ENCODE measurements around the gene PPP1R9B. TPM values are rescaled to one million over a fixed set of nuclear protein-coding genes. Genes with fewer than 3 reads are reported as not detected.
A peak's percentile ranks its signal among the peaks of the same experiment; 100 is the strongest.

PPP1R9B gene
- total RNA-seq, 1 donor from 2014 or later: 37.6 TPM

DNA sequence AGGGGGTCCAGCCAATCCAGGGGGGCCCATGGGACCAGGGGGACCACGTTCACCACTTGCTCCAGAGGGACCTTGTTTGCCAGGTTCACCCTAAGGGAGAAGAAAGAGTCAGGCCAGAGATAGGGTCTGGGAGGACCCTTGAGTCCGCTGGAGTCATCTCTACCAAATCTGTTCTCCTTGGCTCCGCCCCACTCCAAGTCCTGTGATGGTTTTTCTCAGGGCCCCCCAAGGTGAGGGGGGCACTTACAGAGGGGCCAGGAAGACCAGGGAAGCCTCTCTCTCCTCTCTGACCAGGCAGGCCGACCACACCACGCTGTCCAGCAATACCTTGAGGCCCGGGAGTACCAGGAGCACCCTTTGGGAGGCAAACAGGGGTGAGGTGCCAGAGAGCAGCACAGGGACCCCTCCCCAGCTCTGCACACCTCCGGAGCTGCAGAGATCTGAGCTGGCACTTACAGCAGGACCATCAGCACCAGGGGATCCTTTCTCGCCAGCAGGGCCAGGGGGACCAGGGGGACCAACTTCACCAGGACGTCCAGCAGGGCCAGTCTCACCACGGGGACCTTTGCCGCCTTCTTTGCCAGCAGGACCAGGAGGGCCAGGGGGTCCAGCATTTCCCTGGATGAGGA lies 38.6 kb upstream of the PPP1R9B start:
- intact Hi-C loops (cut with micrococcal nuclease): no loop called here
- ATAC-seq (no peak), DNase-seq (no peak)

- intact Hi-C loops (cut with micrococcal nuclease): no loop called here
- peak; percentile 19 for DNase-seq
- ATAC-seq: no peak
These were observed 38.0 kb upstream of the PPP1R9B start for GRCh38 chr17:50188531-50188920.

- peak; percentile 23 for DNase-seq
- intact Hi-C loops (cut with micrococcal nuclease): no loop called here
- ATAC-seq: no peak
These were observed 37.5 kb upstream of the PPP1R9B start for GRCh38 chr17:50187751-50188530.

- intact Hi-C loops (cut with micrococcal nuclease): no loop called here
- ATAC-seq (no peak), DNase-seq (peak; percentile 21)
These were observed 36.9 kb upstream of the PPP1R9B start for GRCh38 chr17:50187394-50187725.

- ATAC-seq: no peak
- intact Hi-C loops (cut with micrococcal nuclease): no loop called here
- DNase-seq: no peak
These were observed 36.4 kb upstream of the PPP1R9B start for GRCh38 chr17:50186661-50187393.

GRCh38 chr17:50185631-50186471 lies 35.4 kb upstream of the PPP1R9B start:
- ATAC-seq (no peak), DNase-seq (peak; percentile 22)
- intact Hi-C loops (cut with micrococcal nuclease): no loop called here

GRCh38 chr17:50184611-50185398 lies 34.3 kb upstream of the PPP1R9B start:
- ATAC-seq (peak; percentile 15), DNase-seq (peak; percentile 51)
- intact Hi-C loops (cut with micrococcal nuclease): no loop called here

DNA sequence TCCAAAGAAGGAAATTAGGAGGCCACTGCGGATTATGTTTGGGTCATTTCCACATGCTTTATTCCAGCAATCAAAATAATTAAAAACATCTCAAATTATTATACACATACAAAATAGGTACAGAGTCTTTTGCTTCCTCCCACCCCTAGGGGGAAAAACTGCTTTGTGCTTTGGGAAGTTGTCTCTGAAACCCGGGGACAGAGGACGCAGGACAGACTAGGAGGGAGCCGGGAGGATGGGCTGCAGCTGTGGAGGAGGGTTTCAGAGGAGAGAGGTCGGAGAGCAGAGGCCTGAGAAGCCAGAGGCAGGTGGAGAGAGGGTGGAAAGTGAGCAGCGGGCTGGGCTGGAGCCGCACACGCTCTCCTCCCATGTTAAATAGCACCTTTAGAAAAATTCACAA lies 33.6 kb upstream of the PPP1R9B start:
- DNase-seq (peak; percentile 31), ATAC-seq (peak; percentile 8)
- intact Hi-C loops (cut with micrococcal nuclease): no loop called here

DNA sequence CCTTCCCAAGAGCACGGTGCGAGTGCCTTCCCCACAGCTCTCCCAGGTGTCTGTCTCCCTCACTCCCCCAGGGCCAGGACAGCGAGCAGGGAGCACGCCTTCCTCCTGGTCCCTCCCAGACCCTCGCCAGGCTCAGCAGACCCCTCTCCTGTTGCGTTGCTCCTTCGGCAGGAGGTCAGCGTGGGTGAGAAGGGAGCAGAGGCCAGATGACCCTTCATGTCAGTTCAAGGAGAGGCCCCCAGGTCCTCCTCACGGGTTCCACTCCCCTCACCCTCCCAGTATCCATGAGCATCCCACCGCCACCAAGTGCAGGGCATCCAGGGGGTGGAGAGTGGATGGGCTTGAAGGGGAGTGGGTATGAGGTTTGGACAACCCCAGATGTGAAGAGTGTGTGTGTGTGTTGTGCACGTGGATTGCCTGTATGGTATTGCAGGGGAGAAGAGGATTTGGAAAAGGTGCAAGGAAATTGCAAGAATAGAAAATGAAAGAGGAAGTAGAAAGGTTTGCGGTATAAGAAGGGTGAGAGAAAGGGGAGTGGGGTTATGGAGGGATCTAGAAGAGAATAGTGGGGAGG lies 33.0 kb upstream of the PPP1R9B start:
- DNase-seq: no peak
- intact Hi-C loops (cut with micrococcal nuclease): no loop called here

DNA sequence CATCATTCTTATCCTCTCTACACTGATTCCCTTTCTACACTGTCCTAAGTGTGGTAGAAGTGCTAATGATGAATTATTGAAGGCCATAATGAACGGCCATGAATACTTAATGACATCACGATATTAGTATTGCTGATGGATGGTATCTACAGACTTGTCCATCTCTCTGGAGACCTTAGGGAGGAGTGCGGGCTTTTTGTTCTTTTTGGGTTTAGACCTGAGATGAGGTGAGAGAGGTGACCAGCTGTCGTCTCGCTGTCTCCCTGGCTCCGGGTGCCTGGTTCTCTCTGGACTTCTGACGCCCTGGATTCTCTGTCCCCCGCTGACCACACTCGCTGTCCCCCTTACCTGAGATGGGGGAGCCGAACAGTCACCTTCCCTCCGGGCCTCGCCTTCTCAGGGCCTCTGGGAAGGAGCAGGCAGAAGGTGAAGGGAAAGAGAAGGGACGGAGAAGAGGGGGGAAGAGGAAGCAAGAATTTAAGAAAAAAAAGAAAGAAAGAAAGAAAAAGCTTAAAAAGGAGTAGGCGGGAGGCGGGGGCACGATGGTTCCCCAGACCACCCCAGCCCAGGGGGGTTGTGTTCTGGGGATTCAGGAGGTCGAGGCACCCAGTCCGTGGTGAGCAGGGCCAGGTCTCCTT lies 32.4 kb upstream of the PPP1R9B start:
- DNase-seq (no peak), ATAC-seq (no peak)
- intact Hi-C loops (cut with micrococcal nuclease): no loop called here

More for the DNA sequence above, 33.0 kb upstream of the PPP1R9B start:
- ATAC-seq: no peak

DNA sequence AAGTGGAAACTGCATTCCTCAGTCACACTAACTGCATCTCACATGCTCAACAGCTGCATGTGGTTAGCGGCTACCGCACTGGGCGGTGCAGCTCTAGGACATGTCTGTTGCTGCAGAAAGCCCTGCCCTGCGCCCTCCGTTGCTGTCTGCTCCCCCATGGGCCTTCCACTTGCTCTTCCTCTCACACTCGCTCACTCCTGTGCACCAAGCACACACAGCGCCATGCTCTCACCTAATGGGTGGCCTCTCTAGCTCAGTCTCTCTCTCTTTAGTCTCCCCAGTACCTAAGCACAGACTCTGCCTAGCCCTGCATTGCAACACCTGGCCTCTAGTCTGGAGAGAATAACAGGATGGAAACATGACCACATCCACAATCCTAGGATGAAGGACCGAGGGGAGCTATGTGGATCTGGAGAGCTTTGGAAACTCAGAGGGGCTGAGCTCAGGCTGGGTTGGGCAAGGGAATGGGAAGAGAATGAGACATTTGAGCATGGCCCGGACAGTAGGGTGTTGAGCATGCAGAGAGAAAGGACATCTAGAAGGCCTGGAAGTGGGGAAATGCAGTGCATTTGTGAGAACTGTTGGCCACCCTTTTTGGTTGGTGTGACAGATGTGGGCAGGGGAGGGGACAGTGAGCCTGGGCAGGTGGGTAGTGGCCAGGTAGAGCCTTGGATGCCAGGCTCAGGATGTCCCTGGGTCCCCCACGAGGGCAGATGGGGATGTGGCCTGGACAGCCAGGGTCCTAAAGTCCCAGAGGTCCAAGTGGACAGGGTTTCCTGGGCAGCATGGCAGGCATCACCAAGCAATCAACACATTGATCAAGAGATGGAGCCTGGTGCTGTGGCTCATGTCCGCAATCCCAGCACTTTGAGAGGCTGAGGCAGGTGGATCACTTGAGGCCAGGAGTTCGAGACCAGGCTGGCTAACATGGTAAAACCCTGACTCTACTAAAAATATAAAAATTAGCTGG lies 31.4 kb upstream of the PPP1R9B start:
- peak; percentile 16 for DNase-seq
- ATAC-seq: no peak
- intact Hi-C loops (cut with micrococcal nuclease): no loop called here

DNA sequence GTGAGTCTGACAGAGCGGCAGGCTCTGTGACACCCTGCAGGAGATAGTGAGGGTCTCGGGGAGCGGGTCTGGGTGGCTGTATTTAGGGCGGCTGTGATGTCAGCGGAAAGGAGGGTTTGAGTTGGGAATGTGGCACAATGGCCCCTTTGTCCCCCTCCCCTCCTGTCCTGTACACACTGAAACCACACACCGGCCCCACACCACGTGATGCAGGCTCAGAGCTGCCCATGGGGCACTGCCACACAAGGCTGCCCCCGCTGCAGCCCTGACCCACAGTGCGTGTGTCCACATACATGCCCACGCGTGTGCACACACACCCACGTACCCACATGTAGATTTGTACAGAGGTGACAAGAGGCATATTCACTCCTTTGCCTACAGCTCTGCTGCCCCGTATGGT lies 30.7 kb upstream of the PPP1R9B start:
- intact Hi-C loops (cut with micrococcal nuclease): no loop called here
- no peak for DNase-seq

GRCh38 chr17:50180620-50181019 lies 30.1 kb upstream of the PPP1R9B start:
- ATAC-seq: no peak
- intact Hi-C loops (cut with micrococcal nuclease): no loop called here

More for the DNA sequence above, 30.7 kb upstream of the PPP1R9B start:
- no peak for ATAC-seq

GRCh38 chr17:50180111-50180510 lies 29.6 kb upstream of the PPP1R9B start:
- DNase-seq: no peak
- no peak for ATAC-seq
- intact Hi-C loops (cut with micrococcal nuclease): no loop called here

More at GRCh38 chr17:50180620-50181019, 30.1 kb upstream of the PPP1R9B start:
- DNase-seq: no peak

GRCh38 chr17:50177983-50178834 lies 27.7 kb upstream of the PPP1R9B start:
- intact Hi-C loops (cut with micrococcal nuclease): no loop called here
- ATAC-seq (peak; percentile 87), DNase-seq (peak; percentile 89)

GRCh38 chr17:50177476-50177875 lies 27.0 kb upstream of the PPP1R9B start:
- ATAC-seq: no peak
- no peak for DNase-seq
- intact Hi-C loops (cut with micrococcal nuclease): no loop called here

All from left ventricle myocardium superior (tissue), 1 donor.